CD4-positive, CD25-positive, alpha-beta regulatory T cell (primary cell): Measurements from ENCODE around the gene THAP4. TPM values are rescaled to one million over a fixed set of nuclear protein-coding genes. Genes with fewer than 3 reads are reported as not detected.

Experiments used
- ATAC-seq, 2 donors: fragments of 150-1000 bp; cut with Tn5 transposase; one replicate each; pipeline ENCODE4 v1.10.0; 2021; ENCODE audit warnings: low read depth in 2 of 2, moderate number of reproducible peaks in 2 of 2, moderate library complexity in 1 of 2
- DNase-seq, 3 donors: peaks; one replicate each; pipeline versions ENCODE4 v3.0.0 to v3.0.0-alpha.2; 2012 to 2022; ENCODE audit warnings: mixed read lengths in 1 of 3
- H3K27ac ChIP-seq: one replicate; pipeline ENCODE4 v1.7.0; 2013; ENCODE audit warnings: mild to moderate bottlenecking, low read length; ENCODE audit not compliant: insufficient read depth, poor library complexity, severe bottlenecking
- H3K27me3 ChIP-seq: one replicate; pipeline ENCODE4 v1.7.0; 2013; ENCODE audit warnings: low read length; ENCODE audit not compliant: control insufficient read depth, insufficient read depth
- H3K36me3 ChIP-seq: one replicate; pipeline ENCODE4 v1.7.0; 2013; ENCODE audit warnings: mild to moderate bottlenecking, low read length, moderate library complexity; ENCODE audit not compliant: control insufficient read depth, insufficient read depth
- H3K4me1 ChIP-seq: 2 replicates; pipeline ENCODE4 v1.7.0; 2013; ENCODE audit warnings: mild to moderate bottlenecking, low read length; ENCODE audit not compliant: insufficient read depth, control insufficient read depth, poor library complexity, severe bottlenecking
- H3K4me3 ChIP-seq: one replicate; pipeline ENCODE4 v1.7.0; 2013; ENCODE audit warnings: low read depth, mild to moderate bottlenecking, low read length, moderate library complexity
- H3K9me3 ChIP-seq, 2 experiments: 1 replicate in 1 of 2; 2 replicates in 1 of 2; pipeline ENCODE4 v1.7.0; 2013; ENCODE audit warnings: low read length in 2 of 2, mild to moderate bottlenecking in 1 of 2, moderate library complexity in 1 of 2; ENCODE audit not compliant: control insufficient read depth in 2 of 2
- H3K27ac Mint-ChIP-seq, 3 donors: one replicate each; pipeline ENCODE4 v1.8.0; 2020 to 2022; ENCODE audit warnings: mild to moderate bottlenecking in 3 of 3, mixed read lengths in 3 of 3, moderate library complexity in 2 of 3
- H3K27me3 Mint-ChIP-seq: one replicate; pipeline ENCODE4 v1.8.0; 2022; ENCODE audit warnings: mild to moderate bottlenecking, mixed read lengths
- H3K36me3 Mint-ChIP-seq: one replicate; pipeline ENCODE4 v1.8.0; 2020; ENCODE audit warnings: mixed read lengths
- H3K4me1 Mint-ChIP-seq, 4 donors: one replicate each; pipeline ENCODE4 v1.8.0; 2020 to 2022; ENCODE audit warnings: mixed read lengths in 4 of 4, mild to moderate bottlenecking in 1 of 4
- H3K4me3 Mint-ChIP-seq, 4 donors: one replicate each; pipeline ENCODE4 v1.8.0; 2020 to 2022; ENCODE audit warnings: mild to moderate bottlenecking in 4 of 4, mixed read lengths in 4 of 4, moderate library complexity in 3 of 4
- H3K9me3 Mint-ChIP-seq, 7 donors: one replicate each; pipeline ENCODE4 v1.8.0; 2020 to 2022; ENCODE audit warnings: mixed read lengths in 7 of 7, mild to moderate bottlenecking in 3 of 7, moderate library complexity in 2 of 7
- polyA plus RNA-seq, 4 donors: library from polyadenylated mRNA; unstranded; fragments of 300-500 nt; fragmentation: Illumina TruSeq; gene quantifications; one replicate each; pipeline ENCODE4 v1.2.3, GENCODE V29; 2021
- total RNA-seq: library from RNA; stranded (reverse); gene quantifications from one replicate; pipeline ENCODE4 v1.2.3, GENCODE V29; 2022

The THAP4 gene
- total and polyA plus RNA-seq, 5 donors from 2014 or later = 37.5 to 47.8 (median 40.0) TPM

DNA sequence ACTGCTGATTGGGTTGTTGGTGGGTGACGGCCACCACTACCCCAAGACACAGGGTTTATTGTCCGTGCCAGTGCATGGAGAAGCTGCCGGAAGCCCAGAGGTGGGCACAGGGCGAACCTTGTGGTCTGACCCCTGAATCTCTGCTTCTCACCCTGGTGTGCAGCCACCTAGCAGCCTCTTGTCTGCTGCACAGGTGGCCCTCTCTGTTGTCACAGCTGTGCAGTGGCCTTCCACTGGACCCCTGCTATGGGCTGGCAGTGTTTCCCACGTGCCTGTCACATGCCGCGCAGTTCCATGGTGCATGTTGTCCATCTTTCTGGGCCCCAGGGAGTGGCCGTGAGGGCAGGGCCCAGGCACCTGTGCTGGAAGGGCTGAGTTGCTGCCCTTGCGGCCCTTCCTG, 15.8 kb upstream of the THAP4 start:
- Mint-ChIP-seq H3K4me1 (peaks cover 5 to 16% (median 10%) of the 10 kb centered on the region in 4 donors), H3K36me3 (peaks cover 17% of the 10 kb centered on the region), H3K9me3 (no peaks in the 10 kb centered on the region), H3K27ac (no peak overlapping the region), H3K27me3 (no peaks in the 10 kb centered on the region), H3K4me3 (no peak overlapping the region)
- Histone ChIP-seq H3K27me3 (no peaks in the 10 kb centered on the region), H3K4me1 (no peaks in the 10 kb centered on the region), H3K4me3 (no peak overlapping the region), H3K27ac (no peak overlapping the region), H3K36me3 (peaks cover 50% of the 10 kb centered on the region), H3K9me3 (no peaks in the 10 kb centered on the region)
- ATAC-seq (no peak), DNase-seq (no peak)

DNA sequence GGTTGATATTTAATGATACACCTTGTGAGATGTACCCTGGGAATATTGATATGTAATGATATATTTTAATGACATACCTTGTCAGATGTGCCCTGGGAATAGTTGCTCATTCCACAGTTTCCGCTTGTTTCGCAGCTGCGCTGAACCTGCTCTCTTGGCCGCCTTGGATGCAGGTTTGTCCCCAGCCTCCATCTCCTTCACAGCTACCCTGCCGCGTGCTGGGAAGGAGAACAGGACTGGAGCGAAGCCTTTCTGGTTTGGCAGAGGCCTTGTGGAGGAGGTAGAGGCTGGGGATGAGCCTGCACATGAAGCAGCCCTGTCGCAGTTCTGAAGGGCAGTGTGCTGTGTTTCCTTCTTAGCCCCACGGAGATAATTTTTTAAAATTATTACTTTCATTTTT, 15.2 kb upstream of the THAP4 start:
- no peak for ATAC-seq
- Histone ChIP-seq H3K4me3 (no peak overlapping the region), H3K27ac (no peak overlapping the region), H3K36me3 (peaks cover 50% of the 10 kb centered on the region), H3K4me1 (no peaks in the 10 kb centered on the region), H3K9me3 (no peaks in the 10 kb centered on the region), H3K27me3 (no peaks in the 10 kb centered on the region)
- Mint-ChIP-seq H3K27me3 (no peaks in the 10 kb centered on the region), H3K36me3 (peaks cover 14% of the 10 kb centered on the region), H3K27ac (peak overlapping the region in 1 of 3 donors; percentile 39), H3K4me3 (no peak overlapping the region), H3K4me1 (peaks cover 5 to 19% (median 11%) of the 10 kb centered on the region in 4 donors), H3K9me3 (no peaks in the 10 kb centered on the region)
- DNase-seq = no peak

- no peak overlapping the region for H3K4me3 ChIP-seq
- no peak overlapping the region for H3K27ac ChIP-seq
- peaks cover 39% of the 10 kb centered on the region for H3K36me3 ChIP-seq
- Mint-ChIP-seq H3K4me3 (no peak overlapping the region), H3K9me3 (no peaks in the 10 kb centered on the region), H3K4me1 (peaks cover 9 to 25% (median 11%) of the 10 kb centered on the region in 4 donors), H3K27ac (peak overlapping the region in 1 of 3 donors; percentile 15), H3K27me3 (no peaks in the 10 kb centered on the region), H3K36me3 (peaks cover 5% of the 10 kb centered on the region)
- H3K4me1 ChIP-seq = no peaks in the 10 kb centered on the region
- no peaks in the 10 kb centered on the region for H3K9me3 ChIP-seq
- ATAC-seq = no peak
- DNase-seq = no peak
- no peaks in the 10 kb centered on the region for H3K27me3 ChIP-seq
Observed at GRCh38 chr2:241649927-241650326, 13.0 kb upstream of the THAP4 start.

GRCh38 chr2:241649404-241649803, 12.4 kb upstream of the THAP4 start:
- H3K4me3 Mint-ChIP-seq = no peak overlapping the region
- H3K4me1 Mint-ChIP-seq = peaks cover 9 to 26% (median 11%) of the 10 kb centered on the region in 4 donors
- no peaks in the 10 kb centered on the region for H3K27me3 Mint-ChIP-seq
- no peak for DNase-seq
- no peaks in the 10 kb centered on the region for H3K9me3 Mint-ChIP-seq
- no peak for ATAC-seq
- no peak overlapping the region for H3K4me3 ChIP-seq
- H3K27ac Mint-ChIP-seq = no peak overlapping the region
- no peak overlapping the region for H3K27ac ChIP-seq
- H3K36me3 Mint-ChIP-seq = peaks cover 3% of the 10 kb centered on the region
- no peaks in the 10 kb centered on the region for H3K27me3 ChIP-seq
- H3K9me3 ChIP-seq = no peaks in the 10 kb centered on the region
- H3K36me3 ChIP-seq = peaks cover 34% of the 10 kb centered on the region
- H3K4me1 ChIP-seq = no peaks in the 10 kb centered on the region

- no peaks in the 10 kb centered on the region for H3K27me3 ChIP-seq
- no peak overlapping the region for H3K27ac ChIP-seq
- H3K9me3 Mint-ChIP-seq = no peaks in the 10 kb centered on the region
- ATAC-seq (no peak), DNase-seq (no peak)
- no peaks in the 10 kb centered on the region for H3K9me3 ChIP-seq
- no peak overlapping the region for H3K27ac Mint-ChIP-seq
- no peaks in the 10 kb centered on the region for H3K4me1 ChIP-seq
- H3K36me3 ChIP-seq = peaks cover 30% of the 10 kb centered on the region
- H3K4me3 Mint-ChIP-seq = no peak overlapping the region
- H3K27me3 Mint-ChIP-seq = no peaks in the 10 kb centered on the region
- peaks cover 9 to 32% (median 11%) of the 10 kb centered on the region in 4 donors for H3K4me1 Mint-ChIP-seq
- no peak overlapping the region for H3K4me3 ChIP-seq
- peaks cover 3% of the 10 kb centered on the region for H3K36me3 Mint-ChIP-seq
Observed at GRCh38 chr2:241648453-241648852, 11.5 kb upstream of the THAP4 start.

GRCh38 chr2:241645915-241646645, 9.1 kb upstream of the THAP4 start:
- peaks cover 7% of the 10 kb centered on the region for H3K36me3 ChIP-seq
- ATAC-seq (no peak), DNase-seq (no peak)
- Mint-ChIP-seq H3K4me3 (no peak overlapping the region), H3K27ac (peak overlapping the region in 1 of 3 donors; percentile 54), H3K9me3 (no peaks in the 10 kb centered on the region), H3K27me3 (no peaks in the 10 kb centered on the region), H3K36me3 (peaks cover 3% of the 10 kb centered on the region), H3K4me1 (peaks cover 15 to 49% (median 22%) of the 10 kb centered on the region in 4 donors)
- no peak overlapping the region for H3K4me3 ChIP-seq
- no peaks in the 10 kb centered on the region for H3K4me1 ChIP-seq
- no peaks in the 10 kb centered on the region for H3K27me3 ChIP-seq
- H3K9me3 ChIP-seq = no peaks in the 10 kb centered on the region
- H3K27ac ChIP-seq = no peak overlapping the region

DNA sequence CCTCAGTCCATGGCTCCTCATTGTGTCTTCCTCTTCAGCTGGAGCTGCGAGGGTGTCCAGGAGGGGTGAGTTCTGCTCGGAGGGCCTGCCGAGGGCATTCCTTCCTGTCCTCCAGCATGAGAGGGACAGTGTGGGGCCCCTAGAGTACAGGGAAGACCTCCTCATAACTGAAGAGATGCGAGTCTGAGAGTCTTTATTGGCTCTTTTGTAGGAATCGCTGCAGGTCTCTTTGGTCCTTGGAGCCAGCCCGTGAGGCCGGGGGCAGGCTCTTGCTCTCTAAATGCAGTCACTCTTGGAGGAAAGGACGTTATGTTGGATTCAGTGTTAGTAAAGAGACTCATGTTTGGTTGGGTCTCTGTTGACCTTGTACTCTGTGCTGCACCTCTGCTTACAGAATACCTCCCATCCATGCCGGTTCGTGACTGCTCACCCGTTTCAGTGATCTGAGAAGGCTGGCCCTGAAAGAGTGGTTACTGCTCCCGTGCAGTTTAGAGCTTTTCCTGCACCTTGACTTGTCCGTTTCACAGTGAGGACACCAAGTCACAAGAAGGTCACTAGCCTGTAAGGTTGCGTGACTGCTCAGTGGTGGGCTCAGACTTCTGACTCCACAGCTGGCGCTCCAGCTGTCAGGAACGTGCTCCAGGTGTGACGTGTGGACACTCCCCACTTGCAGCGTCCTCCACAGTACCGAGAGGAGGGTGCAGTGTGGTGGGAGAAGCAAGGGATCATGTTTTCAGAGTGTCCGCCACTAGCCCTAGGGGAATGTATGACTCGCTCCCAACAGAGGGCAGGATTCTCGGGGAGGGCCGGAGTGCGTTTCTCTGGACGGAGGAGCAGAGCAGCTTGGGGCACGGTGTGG, 8.3 kb upstream of the THAP4 start:
- no peaks in the 10 kb centered on the region for H3K27me3 Mint-ChIP-seq
- H3K4me1 Mint-ChIP-seq = peaks cover 14 to 54% (median 30%) of the 10 kb centered on the region in 4 donors
- H3K36me3 ChIP-seq = peaks cover 3% of the 10 kb centered on the region
- DNase-seq = no peak
- H3K27ac Mint-ChIP-seq = no peak overlapping the region
- H3K4me3 ChIP-seq = no peak overlapping the region
- H3K36me3 Mint-ChIP-seq = peaks cover 3% of the 10 kb centered on the region
- H3K9me3 Mint-ChIP-seq = no peaks in the 10 kb centered on the region
- H3K27ac ChIP-seq = no peak overlapping the region
- H3K4me3 Mint-ChIP-seq = peak overlapping the region in 1 of 4 donors; percentile 27
- no peaks in the 10 kb centered on the region for H3K27me3 ChIP-seq
- no peaks in the 10 kb centered on the region for H3K9me3 ChIP-seq
- ATAC-seq = no peak
- no peaks in the 10 kb centered on the region for H3K4me1 ChIP-seq
